HG02759 (cell line): ENCODE results near the gene FGF3.
"Not testable (repeated sequence)": the region's sequence is repeated elsewhere in the genome, so short reads cannot be mapped to it uniquely, and the experiment has no call there.

ENCODE experiments used
- ATAC-seq: cut with Tn5 transposase; IDR thresholded peaks from one replicate; pipeline ENCODE4 v1.9.1; 2021; ENCODE audit warnings: mild to moderate bottlenecking, moderate library complexity; ENCODE audit not compliant: unreplicated experiment

Gene FGF3

GRCh38 chr11:69774354-69775162, 44.7 kb downstream of the FGF3 start:
- ATAC-seq: no peak

GRCh38 chr11:69773626-69774353, 45.4 kb downstream of the FGF3 start:
- no peak for ATAC-seq

DNA sequence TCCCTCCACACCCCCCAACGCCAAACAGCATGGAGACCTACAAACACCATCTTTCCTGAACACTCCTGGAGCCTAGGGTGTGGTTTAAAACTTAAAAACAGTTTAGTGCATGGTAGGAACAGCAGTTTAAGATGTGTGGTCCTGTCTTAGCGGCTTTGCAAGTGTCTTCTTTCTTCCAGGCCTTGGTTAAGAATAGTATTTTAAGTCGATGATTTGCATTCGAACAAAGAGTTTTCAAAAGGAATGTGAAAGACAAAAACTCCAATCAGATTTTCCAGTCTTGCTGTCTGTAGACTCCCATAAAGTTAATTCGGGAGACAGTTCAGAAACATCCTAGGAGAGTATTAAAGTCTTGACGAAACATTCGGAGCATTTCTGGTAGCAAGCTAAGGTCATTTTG, 47.8 kb downstream of the FGF3 start:
- ATAC-seq: no peak

GRCh38 chr11:69770540-69770939, 48.7 kb downstream of the FGF3 start:
- ATAC-seq: no peak

- ATAC-seq: no peak
These were observed 53.7 kb downstream of the FGF3 start for GRCh38 chr11:69765498-69765995.

DNA sequence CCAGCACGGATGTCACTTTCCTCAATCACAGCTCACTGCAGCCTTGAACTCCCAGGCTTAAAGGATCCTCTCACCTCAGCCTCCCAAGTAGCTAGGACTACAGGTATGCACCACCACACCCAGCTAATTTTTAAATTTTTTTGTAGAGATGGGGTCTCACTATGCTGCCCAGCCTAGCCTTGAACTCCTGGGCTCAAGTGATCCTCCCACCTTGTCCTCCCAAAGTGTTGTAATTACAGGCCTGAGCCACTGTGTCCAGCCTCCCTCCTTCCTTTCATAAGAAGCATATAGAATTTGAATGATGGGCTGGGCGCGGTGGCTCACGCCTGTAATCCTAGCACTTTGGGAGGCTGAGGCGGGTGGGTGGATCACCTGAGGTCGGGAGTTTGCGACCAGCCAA, 54.3 kb downstream of the FGF3 start:
- ATAC-seq: not testable (repeated sequence)

DNA sequence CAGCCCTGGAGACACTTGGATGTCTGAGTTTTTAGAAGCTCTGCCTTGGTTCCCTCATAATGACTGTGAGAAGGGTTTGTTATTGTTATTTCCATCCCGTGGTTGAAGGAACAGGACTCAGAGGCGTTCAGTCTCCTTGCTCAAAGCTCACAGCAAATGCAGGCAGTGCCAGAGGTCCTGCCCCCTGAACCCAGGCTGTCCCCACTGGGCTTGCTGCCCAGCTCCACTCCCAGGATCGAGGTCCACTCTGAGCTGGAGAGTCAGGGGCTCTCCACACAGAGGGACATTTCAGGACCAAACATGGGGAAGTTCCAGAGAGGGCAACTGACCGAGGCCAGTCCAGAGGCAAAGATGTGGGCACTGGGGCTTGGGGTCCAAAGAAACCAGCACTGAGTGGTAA, 58.9 kb downstream of the FGF3 start:
- no peak for ATAC-seq
